GM21515 (cell line): ENCODE data around the gene MRGPRF.

ENCODE experiments used
- ATAC-seq: cut with Tn5 transposase; IDR thresholded peaks from one replicate; pipeline ENCODE4 v1.9.1; 2021; ENCODE audit not compliant: unreplicated experiment

MRGPRF gene, protein sequence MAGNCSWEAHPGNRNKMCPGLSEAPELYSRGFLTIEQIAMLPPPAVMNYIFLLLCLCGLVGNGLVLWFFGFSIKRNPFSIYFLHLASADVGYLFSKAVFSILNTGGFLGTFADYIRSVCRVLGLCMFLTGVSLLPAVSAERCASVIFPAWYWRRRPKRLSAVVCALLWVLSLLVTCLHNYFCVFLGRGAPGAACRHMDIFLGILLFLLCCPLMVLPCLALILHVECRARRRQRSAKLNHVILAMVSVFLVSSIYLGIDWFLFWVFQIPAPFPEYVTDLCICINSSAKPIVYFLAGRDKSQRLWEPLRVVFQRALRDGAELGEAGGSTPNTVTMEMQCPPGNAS

DNA sequence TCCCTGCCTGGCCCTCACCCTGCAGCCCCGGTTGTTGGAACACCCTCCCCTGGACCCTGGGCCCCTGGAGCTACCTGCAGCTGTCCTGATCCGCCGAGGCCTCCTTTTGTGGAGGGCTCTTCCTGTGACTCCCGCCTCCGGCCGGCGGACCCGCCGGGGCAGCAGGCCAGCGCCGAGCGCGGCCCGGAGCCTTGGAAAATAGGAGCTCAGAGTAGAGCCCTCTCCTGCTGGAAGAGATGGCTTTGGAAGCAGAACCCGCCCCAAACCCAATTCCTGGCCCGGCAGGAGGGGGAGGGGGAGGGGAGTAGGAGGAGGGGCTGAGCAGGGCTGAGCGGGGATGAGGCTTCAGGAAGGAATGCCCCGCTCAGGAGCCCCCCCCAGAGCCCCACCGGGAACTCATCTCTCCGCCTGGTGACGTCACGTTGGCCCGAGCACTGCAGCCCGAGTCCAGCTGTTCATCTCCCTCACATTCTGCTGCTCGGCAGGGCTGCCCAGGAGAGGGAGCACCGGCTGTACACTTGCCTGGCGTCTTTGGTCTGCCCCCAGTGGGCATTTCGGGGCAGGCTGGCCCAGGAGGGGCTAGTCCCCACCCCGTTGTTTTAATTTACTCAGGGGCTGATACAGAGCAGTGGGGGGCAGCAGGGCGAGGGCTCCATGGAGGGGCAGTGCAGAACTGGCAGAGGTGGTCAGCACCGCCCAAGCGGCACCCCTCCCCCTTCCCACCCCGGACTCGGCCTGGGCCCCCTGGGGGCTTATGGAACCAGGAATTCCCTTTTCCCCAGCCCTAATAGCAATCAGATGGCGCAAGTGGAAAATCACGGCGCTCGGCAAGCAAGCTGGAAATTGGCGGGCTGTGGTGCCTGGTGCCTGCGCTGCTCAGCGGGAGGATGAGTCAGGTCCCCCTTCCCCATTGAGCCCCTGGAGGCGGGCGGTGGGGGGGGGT is at the start of gene MRGPRF:
TSS of gene MRGPRF (minus strand) at position 238 of the 943 bp plus-strand sequence. CDS start 3,345 bp downstream, outside the sequence.
- no peak for ATAC-seq

- no peak for ATAC-seq
These were observed 49.3 kb upstream of the MRGPRF start for GRCh38 chr11:69062169-69062855.

- no peak for ATAC-seq
These were observed 48.6 kb upstream of the MRGPRF start for GRCh38 chr11:69061713-69062053.

DNA sequence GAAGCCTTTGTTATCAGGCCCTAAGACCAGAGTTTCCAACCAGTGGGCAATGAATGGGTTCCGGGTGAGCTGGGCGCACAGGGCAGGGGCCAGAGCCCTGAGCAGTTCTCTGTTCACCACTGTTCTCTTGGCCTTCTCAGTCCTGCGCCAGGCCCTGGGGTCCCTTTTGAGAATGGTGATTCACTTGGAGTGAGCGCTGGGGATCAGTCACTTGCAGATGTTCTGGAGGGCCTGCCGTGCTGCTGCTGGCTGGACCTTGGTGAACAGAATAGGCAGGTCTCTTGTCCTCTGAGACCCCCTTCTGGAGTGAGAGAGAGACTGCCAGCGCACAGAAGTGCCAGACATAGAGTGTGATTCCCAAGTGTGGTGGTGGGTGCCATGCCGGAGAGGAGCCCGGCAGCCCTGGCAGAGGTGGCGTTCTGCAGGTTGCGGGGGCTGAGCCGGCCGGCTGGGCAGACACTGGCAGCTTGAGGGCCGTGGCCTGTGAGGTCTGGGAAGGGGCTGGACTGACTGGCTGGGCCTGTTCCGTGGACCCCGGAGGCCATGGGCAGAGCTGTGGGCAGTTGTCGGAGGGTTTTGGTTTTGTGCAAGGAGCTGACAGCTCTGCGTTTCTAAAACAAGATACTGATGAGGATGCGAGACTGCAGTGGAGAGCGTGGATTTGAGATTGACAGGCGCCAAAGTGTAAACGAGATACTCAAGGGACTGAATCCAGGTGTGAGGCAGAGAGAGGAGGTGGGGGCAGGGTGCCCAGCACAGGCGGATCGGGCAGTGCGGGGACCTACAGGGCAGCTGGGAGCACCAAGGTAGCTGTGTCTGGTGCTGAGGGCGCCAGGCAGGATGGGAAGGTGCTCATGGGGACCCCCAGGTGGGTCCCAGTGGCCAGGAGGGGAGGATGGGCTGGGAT is 48.0 kb upstream of the MRGPRF start:
- ATAC-seq, result no peak

- no peak for ATAC-seq
These were observed 46.9 kb upstream of the MRGPRF start for GRCh38 chr11:69059985-69060384.

DNA sequence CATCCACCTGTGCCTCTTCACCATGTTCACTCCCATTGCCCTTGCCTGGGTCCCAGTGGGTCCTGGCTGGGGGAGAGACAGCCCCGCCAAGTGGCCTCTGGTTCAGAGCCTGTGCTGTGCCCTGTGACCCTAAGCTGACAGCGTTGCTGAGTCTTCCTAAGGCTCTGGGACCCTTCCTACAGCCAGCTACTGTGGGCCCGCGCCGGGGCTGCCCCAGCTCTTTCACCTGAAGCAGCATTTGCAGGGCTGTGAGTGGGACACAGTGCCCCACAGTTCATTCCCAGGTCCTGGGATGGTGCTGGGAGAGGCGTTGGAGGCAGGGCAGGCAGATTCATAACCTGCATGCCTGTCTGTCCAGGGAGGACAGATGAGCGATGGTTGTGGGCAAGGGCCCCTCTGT is 46.4 kb upstream of the MRGPRF start:
- no peak for ATAC-seq

DNA sequence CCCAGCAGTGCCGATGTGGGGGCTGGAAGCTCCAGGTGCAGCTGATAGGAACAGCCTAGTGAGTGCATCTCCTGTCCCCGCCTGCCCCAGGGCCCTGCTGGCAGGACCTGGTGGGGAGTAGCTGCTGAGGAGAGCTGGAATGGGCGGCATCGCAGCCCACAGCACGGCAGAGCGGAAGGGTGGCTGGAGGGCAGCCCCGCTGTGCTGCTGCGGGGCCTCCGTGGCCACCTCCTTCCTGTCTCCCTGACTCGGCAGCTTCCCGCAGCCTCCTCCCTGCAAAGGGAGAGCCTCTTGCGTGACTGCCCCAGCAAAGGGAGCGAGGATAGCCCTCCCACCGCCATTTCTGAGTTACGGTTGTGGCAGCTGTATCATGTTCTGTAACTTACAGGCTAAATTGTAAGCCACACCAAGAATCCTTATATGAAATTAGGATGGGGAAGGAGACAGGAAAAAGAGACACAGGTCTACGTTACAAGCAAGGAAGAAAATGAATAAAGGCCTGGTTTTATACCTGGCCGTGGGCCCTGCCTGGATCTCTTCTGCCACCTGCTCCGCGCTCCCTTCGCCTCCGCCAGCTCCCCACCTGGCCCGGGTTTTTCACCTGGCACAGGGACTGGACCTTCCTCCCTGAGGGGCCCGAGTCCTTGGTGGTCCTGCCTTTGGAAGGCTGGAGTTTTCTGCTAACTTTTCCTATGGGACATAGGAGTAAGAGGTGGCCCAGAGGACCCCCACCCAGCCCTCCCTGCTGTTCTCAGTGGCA is 45.6 kb upstream of the MRGPRF start:
- ATAC-seq, result no peak

GRCh38 chr11:69057801-69058200 is 44.8 kb upstream of the MRGPRF start:
- ATAC-seq, result no peak

- ATAC-seq, result no peak
These were observed 44.2 kb upstream of the MRGPRF start for GRCh38 chr11:69057236-69057635.

- ATAC-seq, result peak; percentile 70
These were observed 42.8 kb upstream of the MRGPRF start for GRCh38 chr11:69055598-69056516.

- ATAC-seq, result no peak
These were observed 42.2 kb upstream of the MRGPRF start for GRCh38 chr11:69055212-69055586.

GRCh38 chr11:69054397-69055211 is 41.6 kb upstream of the MRGPRF start:
- ATAC-seq, result no peak

GRCh38 chr11:69053546-69054396 is 40.7 kb upstream of the MRGPRF start:
- no peak for ATAC-seq

DNA sequence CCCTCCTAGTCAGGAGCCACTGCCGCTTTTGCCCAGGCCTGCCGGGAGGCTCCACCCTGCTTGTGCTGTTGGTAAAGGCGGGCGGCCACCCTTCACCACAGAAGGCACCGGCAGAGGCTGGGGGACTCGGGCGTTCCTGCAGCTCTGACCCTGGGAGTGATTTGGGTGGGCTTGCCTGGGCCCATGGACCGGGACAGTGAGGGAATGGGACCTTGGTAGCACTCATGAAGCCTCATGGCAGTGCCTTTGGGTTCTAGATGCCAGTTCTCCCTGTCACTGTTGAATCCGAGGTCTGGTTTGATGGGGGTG is 40.1 kb upstream of the MRGPRF start:
- ATAC-seq, result no peak

- ATAC-seq, result no peak
These were observed 39.5 kb upstream of the MRGPRF start for GRCh38 chr11:69052343-69053168.
